ENCODE results near the gene ANKRD16.
"Not testable (repeated sequence)": the region's sequence is repeated elsewhere in the genome, so short reads cannot be mapped to it uniquely, and the experiment has no call there.

The ANKRD16 gene

GRCh38 chr10:5871596-5871995 is 18.1 kb downstream of the ANKRD16 start:
- peak; percentile 32 for DNase-seq

GRCh38 chr10:5869156-5869555 is 20.5 kb downstream of the ANKRD16 start:
- no peak for DNase-seq

GRCh38 chr10:5868383-5868782 is 21.3 kb downstream of the ANKRD16 start:
- not testable (repeated sequence) for DNase-seq

- DNase-seq, result not testable (repeated sequence)
These were observed 22.5 kb downstream of the ANKRD16 start for GRCh38 chr10:5867091-5867615.

- not testable (repeated sequence) for DNase-seq
These were observed 23.1 kb downstream of the ANKRD16 start for GRCh38 chr10:5866451-5867081.

GRCh38 chr10:5862981-5863685 is 26.6 kb downstream of the ANKRD16 start:
- DNase-seq, result not testable (repeated sequence)

- DNase-seq, result no peak
These were observed 27.2 kb downstream of the ANKRD16 start for GRCh38 chr10:5862360-5862961.

GRCh38 chr10:5860066-5860465 is 29.6 kb downstream of the ANKRD16 start:
- DNase-seq, result no peak

GRCh38 chr10:5858811-5859210 is 30.9 kb downstream of the ANKRD16 start:
- DNase-seq, result no peak

- DNase-seq, result no peak
These were observed 33.0 kb downstream of the ANKRD16 start for GRCh38 chr10:5856701-5857004.

GRCh38 chr10:5855979-5856700 is 33.6 kb downstream of the ANKRD16 start:
- no peak for DNase-seq

- no peak for DNase-seq
These were observed 35.6 kb downstream of the ANKRD16 start for GRCh38 chr10:5854131-5854475.

GRCh38 chr10:5846667-5847066 is 43.0 kb downstream of the ANKRD16 start:
- DNase-seq, result not testable (repeated sequence)

GRCh38 chr10:5844345-5845055 is 45.2 kb downstream of the ANKRD16 start:
- no peak for DNase-seq

- no peak for DNase-seq
These were observed 45.9 kb downstream of the ANKRD16 start for GRCh38 chr10:5843686-5844344.

GRCh38 chr10:5841965-5842364 is 47.7 kb downstream of the ANKRD16 start:
- no peak for DNase-seq

- DNase-seq, result peak; percentile 56
These were observed 49.1 kb downstream of the ANKRD16 start for GRCh38 chr10:5840314-5841307.

GRCh38 chr10:5836181-5836580 is 53.5 kb downstream of the ANKRD16 start:
- DNase-seq, result not testable (repeated sequence)

GRCh38 chr10:5835446-5836095 is 54.1 kb downstream of the ANKRD16 start:
- no peak for DNase-seq

- no peak for DNase-seq
These were observed 55.9 kb downstream of the ANKRD16 start for GRCh38 chr10:5833814-5834213.

Measured in fibroblast of upper back skin (primary cell).